ENCODE results near the gene MORN5. TPM values are rescaled to one million over a fixed set of nuclear protein-coding genes. Genes with fewer than 3 reads are reported as not detected.

MORN5 gene
- total RNA-seq, 1 donor from 2014 or later, result not detected

DNA sequence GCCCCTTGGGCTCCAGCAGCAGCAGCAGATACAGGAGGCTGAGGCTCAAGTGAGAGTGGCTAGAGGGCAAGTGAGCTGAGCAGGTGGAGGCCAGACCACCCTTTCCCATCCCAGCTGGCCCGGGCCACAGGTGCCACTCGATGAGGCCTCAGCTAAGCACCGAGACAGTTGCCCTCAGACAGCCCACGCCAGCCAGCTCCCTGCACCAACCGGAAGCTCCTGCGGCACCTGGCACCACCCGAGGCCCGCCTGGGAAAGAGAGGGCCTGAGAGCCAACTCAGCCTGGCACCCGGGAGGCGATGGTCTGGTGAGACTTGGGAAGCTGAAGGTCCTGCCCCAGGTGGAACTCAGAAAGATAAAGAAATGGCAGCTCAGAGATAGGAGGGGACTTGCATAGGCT is 38.3 kb upstream of the MORN5 start:
- DNase-seq (ENCODE audit: low read depth), result no peak
- no peak for TF ChIP-seq CTCF (conservative IDR thresholded peaks at IDR 0.05; ENCODE audit: low read depth, low read length)
- H3K4me3 ChIP-seq (ENCODE audit: low read depth, low read length), result no peak overlapping the region

DNA sequence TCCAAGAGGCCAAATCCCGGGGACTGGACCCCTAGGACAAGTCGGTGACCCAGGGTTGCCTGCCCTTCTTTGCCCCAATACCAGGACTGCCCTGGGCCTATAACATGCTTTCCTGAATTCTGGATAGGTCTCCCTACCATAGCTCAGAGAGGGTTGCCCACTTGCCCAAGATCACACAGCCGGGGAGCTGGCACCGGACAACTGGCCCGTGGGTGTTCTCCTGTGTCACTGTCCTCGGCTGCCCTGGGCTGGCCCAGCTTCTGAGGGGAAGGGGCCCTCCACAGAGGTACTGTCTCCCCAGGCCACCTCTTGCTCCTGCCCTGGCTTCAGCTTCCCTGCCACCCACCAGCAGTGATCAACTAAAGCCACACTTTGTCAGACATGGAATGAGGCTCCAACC is 37.8 kb upstream of the MORN5 start:
- no peak for DNase-seq (ENCODE audit: low read depth)
- no peak overlapping the region for H3K4me3 ChIP-seq (ENCODE audit: low read depth, low read length)
- no peak for TF ChIP-seq CTCF (conservative IDR thresholded peaks at IDR 0.05; ENCODE audit: low read depth, low read length)

DNA sequence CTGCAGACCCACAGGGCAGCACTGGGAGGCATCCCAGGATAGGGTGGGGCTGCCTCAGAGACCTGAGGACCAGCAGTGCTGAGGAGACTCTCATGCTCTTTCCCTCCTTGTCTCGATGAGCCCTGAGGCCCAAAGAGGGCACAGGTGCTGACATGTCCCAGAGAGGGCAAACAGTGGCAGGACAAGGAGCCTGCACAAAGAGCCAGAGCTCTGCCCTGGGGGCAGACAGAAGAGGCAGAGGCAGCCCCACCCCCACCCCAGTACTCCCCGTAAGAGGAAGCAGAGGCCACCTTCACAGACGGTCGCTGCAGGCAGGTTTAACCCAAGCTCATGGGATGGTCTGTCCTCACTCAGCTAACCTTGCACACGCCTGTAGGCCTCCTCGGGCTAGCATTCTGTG is 37.2 kb upstream of the MORN5 start:
- no peak for DNase-seq (ENCODE audit: low read depth)
- no peak for TF ChIP-seq CTCF (conservative IDR thresholded peaks at IDR 0.05; ENCODE audit: low read depth, low read length)
- H3K4me3 ChIP-seq (ENCODE audit: low read depth, low read length), result no peak overlapping the region

DNA sequence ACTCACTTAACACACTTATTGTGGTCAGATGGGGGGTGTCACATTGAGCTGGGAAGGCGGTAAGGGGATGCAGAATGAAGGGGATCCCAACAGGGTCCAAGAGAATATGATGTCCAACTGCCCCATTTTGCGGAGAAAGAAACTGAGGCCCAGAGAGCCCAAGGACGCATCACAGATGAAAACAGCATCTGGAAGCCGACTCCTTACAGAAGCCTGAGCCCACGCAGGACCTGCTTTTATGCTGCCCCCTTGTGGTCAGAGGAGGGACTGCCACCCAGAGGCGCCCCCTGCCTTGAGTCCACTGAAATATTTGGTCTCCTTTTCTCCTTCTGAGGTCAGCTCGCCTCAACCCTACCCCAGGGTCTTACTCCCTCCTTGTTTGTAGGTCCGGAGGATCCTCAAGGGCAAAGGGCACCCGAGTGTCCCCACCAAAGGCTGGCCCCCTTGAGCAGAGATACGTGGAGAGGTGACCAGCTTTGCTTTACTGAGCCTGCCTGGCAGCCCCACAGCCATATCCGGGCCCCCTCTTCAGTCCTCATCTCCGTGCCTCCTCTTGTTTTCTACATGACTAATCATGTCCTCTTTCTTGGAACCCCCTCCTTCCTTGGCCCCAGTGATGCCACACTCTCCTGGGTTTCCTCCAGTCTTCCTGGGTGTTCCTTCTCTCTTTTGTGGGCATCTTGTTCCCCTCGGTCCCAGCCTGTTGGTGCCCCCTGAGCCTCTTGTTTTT is 36.6 kb upstream of the MORN5 start:
- H3K4me3 ChIP-seq (ENCODE audit: low read depth, low read length), result no peak overlapping the region
- DNase-seq (ENCODE audit: low read depth), result no peak
- peak; percentile 100 for TF ChIP-seq CTCF (conservative IDR thresholded peaks at IDR 0.05; ENCODE audit: low read depth, low read length)

- DNase-seq (ENCODE audit: low read depth), result no peak
- H3K4me3 ChIP-seq (ENCODE audit: low read depth, low read length), result no peak overlapping the region
- TF ChIP-seq CTCF (conservative IDR thresholded peaks at IDR 0.05; ENCODE audit: low read depth, low read length), result no peak
Measured at GRCh38 chr9:122124048-122124447, 35.7 kb upstream of the MORN5 start.

DNA sequence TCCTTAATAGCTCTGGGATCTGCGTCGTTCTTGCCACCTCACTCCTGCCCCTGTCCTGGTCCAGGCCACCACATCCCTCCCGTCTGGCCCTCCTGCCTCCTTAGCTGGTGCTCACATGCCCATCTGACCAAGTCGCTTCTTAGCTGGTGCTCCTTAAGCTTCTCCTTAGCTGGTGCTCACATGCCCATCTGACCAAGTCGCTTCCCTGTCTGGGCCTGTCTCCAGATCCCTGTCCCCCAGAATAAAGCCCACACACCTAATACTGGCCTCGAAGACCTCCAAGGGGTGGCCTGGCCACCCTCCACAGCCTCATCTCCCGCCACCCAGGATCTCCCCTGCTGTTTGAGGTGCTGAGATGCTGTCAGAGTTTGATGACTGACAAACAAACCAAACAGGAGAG is 35.2 kb upstream of the MORN5 start:
- TF ChIP-seq CTCF (conservative IDR thresholded peaks at IDR 0.05; ENCODE audit: low read depth, low read length), result no peak
- H3K4me3 ChIP-seq (ENCODE audit: low read depth, low read length), result no peak overlapping the region
- DNase-seq (ENCODE audit: low read depth), result no peak

DNA sequence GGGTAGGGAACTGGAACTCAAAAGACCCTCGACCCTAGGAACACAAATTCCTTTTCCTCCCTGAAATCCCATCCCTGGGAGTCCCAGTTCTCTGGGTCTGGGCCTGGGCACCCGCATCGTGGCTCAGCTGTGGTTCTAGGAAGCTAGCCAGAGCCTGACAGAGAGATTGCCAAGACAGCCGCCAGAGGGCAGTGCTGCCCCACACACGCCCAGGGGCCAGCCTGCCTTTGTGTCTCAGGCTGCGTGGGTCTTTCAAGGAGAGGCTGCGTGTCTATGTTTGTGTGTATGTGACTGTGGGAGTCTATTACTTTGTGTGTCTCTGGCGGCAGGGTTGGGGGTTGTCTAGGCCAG is 34.6 kb upstream of the MORN5 start:
- TF ChIP-seq CTCF (conservative IDR thresholded peaks at IDR 0.05; ENCODE audit: low read depth, low read length), result peak; percentile 89
- DNase-seq (ENCODE audit: low read depth), result no peak
- no peak overlapping the region for H3K4me3 ChIP-seq (ENCODE audit: low read depth, low read length)
